ENCODE data around the gene SAMD4A.

The SAMD4A gene

DNA sequence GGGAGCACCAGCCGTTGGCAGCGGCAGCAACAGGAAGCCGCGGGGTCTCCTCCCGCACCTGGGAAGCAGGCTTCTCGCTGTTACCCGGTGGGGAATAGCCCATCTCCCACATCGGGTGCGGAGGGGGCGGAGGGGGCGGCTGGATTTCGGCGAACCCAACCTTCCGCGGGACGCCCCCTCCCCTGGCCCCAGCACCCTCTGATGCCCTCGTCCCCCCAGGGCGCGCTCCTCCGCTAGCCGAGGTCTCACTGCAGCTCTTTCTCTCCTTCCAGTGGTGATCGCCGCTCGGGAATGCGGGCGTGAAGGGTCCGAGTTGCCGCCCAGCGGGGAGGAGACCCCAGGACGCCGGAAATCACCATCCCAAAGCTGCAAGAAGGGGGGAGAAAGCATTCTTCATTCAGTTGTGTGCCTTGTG, 303 bp downstream of the SAMD4A start:
- no peak for DNase-seq (ENCODE audit: low spot score)

DNA sequence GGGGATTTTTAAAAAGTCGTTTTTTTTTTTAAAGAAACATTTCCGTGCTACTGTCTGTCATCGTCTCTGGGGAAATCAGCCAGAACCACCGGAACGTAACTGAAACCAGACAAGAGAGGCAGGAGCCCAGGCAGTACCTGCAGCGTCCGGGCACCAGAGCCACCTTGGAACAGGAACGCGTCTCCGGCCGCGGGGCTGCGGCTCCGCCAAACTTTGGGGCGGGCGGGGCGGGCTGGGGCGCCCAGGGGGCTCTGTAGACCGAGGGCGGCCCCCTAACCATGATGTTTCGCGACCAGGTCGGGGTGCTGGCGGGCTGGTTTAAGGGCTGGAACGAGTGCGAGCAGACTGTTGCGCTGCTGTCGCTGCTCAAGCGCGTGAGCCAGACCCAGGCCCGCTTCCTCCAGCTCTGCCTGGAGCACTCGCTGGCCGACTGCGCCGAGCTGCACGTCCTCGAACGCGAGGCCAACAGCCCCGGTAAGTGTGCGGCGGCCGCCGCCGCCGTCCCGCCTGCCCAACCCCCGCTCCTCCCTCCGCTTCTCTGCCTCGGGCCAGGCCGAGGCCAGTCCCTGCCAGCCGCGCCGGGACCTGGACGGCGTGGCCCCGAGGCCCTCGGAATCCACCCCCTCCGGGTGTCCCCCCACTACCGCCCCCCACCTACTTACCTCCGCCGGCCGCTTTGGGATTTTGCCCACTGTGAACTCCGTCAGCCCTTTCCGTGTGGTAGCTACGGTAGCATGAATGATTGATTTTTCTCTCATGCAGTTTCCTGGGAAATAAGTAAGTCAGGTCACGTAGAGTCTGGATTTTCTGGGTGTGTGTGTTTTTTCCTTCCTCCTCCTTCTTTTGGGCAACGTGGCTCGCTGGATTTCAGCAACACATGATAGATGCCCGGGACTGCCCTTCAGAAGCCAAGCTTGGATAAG, 972 bp downstream of the SAMD4A start:
- DNase-seq (ENCODE audit: low spot score) = peak; percentile 42

DNA sequence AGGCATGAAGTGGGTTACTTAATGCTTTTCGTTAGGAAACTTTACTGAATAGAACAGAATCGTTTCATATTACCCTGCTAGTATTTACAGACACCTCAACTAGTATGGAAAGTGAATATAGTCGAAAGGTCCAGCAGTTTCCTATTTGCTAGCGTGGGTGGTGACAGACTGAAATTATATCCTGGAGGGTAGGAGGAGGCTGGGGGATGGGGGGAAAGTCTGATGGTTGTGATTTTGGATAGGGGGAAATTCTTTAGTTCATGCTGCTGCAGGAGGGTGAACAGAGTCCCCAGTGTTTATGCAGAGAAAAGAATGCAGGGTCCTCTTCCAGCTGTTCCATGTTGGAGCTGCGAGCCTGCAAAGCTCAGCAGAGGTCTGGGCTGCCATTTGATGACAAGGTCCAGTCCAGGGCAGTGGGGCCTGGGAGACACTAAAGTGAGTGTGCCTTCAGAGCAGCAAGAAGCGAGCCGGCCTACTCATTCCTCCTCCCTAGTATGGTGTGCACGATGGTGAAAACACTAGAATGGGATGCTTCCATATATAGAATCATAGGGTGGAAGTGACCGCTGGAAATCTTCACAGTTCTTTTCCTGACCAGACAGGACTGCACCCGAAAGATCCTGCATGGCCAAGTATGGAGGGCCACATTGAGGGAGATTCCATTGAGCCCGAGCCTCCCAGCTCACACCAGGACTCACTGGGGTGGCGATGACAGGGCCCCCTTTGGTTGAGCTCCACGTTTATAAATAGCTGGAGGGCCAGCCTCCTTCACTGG, 2.1 kb downstream of the SAMD4A start:
- no peak for DNase-seq (ENCODE audit: low spot score)

DNA sequence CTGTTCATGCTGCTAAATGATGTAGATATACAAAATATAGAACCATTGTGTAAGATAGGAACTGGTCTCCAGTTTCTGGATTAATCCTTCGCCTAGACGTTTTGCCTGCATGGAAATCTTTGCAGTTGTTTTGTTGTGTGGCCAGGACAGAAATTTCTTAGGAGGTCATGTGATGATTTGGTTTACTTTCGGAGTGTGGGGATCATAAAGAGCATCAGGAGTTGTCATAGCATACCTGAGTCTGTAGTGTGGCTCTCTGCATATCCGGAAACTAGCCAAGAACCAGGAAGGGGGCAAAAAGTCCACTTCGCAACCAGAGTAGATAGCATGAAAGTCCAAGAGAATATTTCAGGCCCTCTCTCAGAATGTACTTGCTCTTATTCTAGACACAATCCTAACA, 3.1 kb downstream of the SAMD4A start:
- no peak for DNase-seq (ENCODE audit: low spot score)

DNA sequence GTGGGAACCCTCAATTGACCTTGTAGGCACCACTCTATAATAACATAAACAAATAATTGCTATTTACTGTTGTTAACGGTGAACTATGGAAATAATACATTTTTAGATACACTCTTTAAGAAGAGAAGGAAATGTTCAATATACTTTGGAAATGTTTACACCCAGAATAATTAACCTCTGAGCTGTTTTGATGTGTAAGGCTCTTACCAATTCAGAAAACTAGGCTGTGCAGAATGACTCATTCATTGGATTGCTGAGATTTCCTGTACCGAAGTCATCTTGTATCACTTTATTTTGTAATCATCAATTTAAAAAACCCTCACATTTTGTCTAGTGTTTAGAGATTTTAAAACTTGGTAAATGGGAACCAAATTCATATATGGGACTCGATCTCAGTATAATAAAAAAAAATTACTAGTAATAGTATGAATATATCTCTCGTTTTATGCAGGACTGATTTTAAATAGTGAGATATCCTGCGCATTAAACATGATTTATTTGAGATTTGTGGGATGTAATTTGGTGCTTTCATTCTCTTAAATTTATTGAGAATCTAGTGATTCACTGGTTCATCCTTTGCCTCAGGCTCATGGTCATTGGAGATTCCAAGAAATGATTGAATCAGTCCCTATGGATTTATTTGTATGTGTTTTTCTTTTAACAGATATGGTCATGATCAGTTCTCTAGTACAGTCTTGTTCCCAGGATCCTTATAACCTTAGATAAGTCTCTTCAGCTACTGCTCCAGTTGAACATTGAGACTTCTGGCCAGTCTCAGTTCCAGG, 3.9 kb downstream of the SAMD4A start:
- peak; percentile 66 for DNase-seq (ENCODE audit: low spot score)

DNA sequence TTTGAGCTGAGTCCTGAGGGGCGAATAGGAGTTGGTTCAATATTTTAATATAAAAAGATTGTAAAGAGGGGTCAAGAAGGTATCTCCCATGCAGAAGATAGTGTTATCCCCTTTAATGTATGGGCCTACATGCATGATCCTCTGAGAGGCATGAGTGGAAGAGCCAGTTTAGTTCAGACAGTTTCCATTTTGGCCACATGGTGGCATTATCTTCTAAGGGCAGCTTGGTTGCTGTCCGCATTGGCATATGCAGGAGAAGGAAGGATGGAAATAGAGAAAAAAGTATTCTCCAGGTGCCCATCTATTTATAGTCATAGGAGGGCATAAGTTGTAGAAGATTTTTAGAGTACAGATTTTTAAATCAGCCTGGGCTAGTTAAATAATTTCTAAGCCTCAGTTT, 5.4 kb downstream of the SAMD4A start:
- DNase-seq (ENCODE audit: low spot score) = no peak

DNA sequence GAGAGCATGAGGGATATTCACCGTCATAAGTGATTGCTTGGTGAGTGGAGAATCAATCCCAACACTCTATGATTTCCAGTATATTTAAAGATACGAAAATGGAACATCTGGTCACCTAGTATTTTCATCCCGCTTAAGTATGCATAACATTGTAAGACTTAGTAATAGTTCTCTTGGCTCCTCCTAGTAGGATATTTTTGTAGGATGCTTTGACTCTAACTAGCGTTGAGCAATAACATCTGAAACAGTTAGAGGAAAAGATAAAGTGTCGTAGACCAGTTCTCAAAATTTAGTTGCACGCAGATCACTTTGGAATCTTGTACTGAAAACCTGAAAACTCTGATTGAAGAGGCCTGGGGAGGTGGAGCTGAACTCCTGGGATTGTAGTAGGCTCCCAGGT, 7.6 kb downstream of the SAMD4A start:
- DNase-seq (ENCODE audit: low spot score) = no peak

DNA sequence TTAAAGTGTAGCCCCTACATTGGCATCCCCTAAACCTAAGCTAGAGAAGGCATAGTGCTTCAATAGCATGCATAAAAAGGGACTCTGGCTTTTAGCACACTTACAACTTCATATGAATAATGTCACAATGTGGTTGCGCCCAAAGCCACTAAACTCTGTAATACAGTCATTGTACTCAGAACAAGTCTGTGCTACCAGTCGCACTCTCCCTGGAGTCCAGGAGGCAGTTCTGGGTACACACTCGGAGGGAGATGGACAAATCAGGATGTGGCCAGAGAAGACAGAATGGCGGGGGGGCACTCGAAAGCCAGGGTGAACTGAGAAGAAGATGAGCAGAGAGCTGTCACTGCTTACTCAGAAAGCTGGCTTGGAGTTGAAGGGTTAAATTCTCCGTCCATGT, 10.6 kb downstream of the SAMD4A start:
- no peak for DNase-seq (ENCODE audit: low spot score)

DNA sequence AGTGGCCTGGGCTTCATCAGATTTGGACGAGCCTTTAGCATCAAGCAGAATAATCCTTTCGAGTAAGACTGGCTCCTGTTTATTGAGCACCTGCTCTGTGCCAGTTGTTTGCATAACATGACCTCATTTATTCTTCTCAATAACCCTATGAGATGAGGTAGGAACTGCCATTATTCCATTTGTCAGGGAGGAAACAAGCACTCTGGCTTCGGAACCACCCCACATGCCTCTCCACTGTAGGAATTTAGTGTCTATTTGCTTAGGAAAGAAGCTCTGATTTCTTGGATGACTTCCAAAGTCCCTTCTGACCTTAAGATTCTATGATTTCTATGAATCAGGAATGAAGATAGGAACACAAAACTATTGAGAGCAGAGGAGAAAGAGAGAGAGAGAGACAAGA, 11.0 kb downstream of the SAMD4A start:
- DNase-seq (ENCODE audit: low spot score) = no peak

DNA sequence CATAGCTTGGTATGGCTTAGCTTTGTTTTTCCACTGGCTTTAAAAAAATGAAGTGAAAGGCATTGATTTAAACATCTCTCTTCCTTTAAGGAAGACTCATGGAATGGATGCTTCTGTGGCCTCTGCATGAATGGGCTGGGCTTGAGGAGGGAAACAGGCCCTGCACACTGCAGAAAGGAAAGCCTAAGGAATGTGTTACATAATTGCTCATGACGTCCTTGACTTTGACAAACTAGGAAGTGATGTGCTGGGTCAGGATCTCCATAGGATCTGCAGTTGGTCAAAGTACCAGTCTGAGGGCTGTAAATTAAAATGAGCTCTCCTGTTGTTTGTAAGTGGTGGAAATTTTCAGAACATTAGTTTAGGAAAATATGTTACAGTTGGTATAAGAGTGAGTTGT, 12.7 kb downstream of the SAMD4A start:
- peak; percentile 44 for DNase-seq (ENCODE audit: low spot score)

DNA sequence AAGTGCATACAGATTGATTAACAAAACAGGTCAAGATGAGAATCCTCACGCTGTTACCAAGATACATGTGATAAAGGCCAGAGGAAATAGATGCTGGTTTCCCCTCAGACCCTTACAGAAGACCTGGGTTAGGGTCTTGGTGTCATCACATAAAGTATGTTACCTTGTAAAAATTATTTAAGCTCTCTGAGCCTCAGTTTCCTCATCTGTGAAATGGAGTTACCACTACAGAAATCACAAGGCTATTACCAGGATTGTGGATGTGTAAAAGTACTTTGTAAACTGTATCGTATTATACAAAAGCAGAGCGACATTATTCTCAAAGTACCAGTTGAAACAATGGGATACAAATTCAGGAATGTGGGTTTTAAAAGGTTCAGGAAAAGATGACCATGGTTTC, 14.0 kb downstream of the SAMD4A start:
- DNase-seq (ENCODE audit: low spot score) = no peak

DNA sequence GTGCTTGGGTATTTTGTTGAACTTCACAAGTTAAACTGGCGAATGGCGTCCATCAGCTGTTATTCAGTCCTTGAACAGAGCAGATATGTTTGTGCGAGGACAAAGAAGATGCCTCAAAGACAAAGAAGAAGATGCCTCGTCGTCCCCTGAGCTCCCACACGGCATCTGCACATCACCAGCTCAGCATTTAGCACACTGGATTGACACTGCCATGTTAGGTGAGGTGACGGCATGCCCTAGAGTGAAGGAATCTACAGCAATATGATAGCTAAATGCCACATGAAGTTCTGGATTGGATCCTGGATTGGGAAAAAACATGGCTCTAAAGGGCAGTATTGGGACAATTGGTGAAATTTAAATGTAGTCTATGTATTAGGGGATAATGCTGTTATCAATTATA, 15.4 kb downstream of the SAMD4A start:
- no peak for DNase-seq (ENCODE audit: low spot score)

DNA sequence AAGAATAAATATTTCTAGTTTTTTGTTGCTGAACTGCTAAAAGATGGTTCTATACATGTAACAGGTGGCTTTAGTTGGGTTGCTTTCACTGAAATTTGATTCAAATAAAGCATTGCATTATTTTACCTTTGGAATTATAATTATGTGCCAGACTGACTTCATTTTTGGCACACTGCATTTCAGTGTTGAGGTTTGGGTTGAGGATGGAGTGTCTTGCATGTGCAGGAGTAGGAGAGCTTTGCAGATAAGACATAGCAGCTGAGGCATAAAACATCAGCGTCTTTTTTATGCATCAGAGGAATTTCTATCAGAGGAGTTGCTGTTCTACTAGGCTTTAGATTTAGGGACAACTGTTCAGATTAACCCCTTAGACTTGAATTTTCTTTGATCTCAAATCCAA, 17.2 kb downstream of the SAMD4A start:
- DNase-seq (ENCODE audit: low spot score) = no peak

DNA sequence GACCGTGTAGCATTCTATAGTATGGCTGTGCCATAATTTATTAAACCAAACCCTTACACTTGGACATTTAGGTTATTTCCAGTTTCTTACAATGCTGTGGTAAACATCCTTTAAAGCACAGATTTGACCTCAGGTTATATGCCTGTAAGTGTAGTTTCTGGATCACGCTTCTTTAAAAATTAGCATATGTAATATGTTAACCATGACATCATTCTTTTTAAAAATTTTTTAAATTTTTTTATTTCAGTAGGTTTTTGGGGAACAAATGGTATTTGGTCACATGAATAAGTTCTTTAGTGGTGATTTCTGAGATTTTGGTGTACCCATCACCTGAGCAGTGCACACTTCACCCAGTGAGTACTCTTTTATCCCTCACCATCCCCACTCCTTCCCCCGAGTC, 18.3 kb downstream of the SAMD4A start:
- DNase-seq (ENCODE audit: low spot score) = no peak

DNA sequence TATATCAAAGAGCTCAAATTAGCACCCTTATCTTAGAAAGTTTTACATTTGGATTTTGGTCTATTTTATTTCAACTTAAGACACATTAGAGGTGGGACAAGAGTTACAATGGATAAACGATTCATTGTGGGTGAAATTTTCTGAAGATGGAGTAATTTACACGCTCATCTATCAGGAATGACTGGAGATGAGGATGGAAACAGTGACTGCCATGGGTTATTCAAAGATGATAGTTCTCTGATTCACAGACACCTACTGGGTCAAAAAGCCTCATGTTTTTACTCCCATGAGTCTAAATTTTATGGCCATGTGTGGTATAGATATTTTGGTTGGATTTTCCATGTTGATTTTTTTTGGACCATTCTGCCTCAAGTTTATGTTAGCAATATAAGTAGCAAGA, 22.1 kb downstream of the SAMD4A start:
- DNase-seq (ENCODE audit: low spot score) = no peak

DNA sequence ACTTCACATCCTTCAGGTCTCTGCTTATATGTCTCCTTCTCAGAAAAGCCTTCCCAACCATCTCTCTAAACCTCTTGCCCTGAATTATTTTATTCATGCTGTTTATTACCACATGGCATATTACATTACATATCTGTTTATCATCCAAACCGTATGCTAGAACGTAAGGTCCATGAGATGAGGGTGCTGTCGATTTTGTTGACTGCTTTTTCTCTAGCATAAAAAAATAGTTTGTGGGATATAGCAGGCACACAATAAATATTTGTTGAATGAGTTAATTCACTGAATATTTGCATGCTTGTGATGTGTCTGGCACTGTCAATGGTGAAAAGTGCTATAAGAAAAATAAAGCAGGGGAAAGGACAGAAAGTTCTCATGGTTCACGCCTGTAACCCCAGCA, 22.9 kb downstream of the SAMD4A start:
- DNase-seq (ENCODE audit: low spot score) = no peak

DNA sequence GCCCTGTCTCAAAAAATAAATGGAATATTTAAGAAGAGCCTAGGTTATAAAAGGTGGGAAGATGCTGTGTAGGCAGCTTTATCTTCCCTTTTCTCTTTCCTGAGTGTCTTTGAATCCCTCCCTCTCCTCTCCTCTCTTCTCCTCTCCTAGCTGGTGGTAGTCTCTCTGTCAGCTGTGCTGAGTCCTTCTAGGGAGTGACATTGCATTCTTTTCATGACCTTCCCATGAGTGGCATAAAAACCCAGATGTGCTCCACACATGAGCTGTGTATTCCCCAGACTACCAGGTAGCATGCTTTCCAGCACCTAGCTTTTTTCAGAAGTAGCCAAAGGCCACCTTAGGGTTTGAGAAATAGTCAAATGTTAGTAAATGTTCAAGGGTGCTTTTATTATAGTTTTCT, 23.6 kb downstream of the SAMD4A start:
- no peak for DNase-seq (ENCODE audit: low spot score)

DNA sequence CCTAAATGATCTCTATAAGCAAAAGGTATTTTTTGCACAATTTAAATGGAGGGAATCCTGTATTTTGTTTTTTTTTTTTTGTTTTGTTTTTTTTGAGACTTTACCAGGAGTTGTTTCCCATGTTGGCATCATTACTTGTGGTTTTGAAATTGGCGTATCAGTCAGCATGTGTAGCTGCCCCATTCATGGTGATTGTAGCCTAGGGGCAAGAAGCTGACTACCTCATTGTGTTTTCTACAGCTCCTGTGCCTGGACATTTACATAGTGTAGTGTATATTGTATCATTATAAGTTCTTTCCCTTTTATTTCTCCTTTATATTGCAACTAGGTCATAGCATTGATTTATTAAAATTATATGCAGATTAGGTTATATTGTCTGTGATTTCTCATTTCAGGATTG, 24.5 kb downstream of the SAMD4A start:
- no peak for DNase-seq (ENCODE audit: low spot score)

DNA sequence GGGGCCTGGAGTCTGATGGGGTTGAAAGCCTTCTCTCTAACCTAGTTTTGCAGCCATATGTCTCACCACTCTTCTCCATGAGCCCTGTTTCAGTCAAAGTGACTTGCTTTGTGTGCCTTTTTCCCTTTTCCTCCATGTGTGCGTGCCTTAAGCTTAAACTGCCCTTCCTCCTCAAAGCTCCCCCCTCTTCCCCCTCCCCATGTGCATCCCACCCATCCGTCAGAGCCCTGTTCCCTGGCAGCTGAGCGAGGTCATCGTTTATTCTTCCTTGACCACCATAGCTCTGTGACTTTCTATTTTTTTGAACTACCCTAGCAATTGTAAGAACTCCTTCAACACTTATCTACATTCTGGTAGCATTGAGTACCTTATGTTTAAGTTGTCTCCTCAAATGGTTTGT, 24.9 kb downstream of the SAMD4A start:
- DNase-seq (ENCODE audit: low spot score) = no peak

DNA sequence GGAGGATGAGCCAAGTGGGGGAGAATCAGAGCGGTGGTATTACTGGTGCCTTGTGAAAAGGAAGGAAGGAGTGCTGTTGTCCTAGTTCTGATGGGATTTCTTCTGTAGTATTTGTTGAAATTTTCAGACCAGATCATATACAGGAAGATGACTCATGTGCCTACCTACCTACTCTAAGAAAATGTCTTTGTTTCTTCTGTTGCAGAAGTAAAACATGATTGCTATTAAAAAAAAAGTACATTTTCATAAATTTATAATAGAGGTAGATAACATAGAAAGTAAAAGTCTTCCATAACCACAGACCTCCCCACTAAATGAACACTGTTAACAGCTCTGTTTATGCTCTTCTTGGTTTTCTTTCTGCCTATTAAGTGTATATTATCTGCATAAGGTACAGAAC, 26.9 kb downstream of the SAMD4A start:
- peak; percentile 60 for DNase-seq (ENCODE audit: low spot score)

DNA sequence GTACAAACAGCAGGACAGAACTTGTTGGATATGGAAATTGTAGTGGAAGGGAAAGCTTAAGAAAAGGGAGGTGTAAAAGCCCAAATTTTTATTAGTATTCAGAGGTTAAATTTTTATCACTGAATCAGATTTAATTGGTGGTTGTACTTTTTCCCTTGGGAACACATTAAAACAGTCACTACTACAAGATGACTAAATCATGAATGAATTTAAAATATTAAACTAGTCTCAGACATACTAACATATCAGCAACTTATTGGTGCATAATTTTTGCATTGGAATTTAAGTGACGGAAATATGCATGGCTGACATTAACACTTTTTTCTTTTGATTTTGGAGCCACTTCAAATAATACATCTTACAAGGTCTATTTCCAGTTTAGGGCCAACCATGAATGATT, 27.6 kb downstream of the SAMD4A start:
- DNase-seq (ENCODE audit: low spot score) = no peak

DNA sequence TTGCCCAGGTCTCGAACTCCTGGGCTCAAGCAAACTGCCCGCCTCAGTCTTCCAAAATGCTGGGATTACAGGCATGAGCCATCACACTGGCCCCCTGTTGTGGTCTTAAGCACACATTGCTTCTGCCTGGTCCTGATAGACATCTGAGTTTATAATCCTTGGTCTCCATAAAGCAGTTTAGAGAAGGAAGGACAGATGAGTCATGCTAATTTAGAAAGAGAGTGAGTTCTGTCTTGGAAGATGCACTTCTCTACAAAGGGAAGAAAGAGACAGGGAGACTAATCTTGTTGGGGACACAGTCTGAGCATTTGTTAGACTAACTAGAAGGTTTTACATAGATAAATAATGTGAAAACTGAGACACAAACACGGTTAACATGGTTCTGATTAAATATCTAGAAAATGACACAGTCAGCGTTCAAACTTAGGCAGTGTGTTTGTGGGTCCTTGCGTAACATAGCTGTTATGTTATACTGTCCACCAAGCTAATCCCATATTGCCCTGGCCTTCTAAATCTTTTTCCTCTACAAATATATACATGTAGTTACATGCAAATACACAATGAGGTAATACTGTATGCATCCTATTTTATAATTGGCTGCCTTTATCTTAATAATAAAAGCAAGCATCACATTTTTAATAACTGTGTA, 31.0 kb downstream of the SAMD4A start:
- DNase-seq (ENCODE audit: low spot score) = no peak
